GM12891 (cell line): ENCODE measurements around the gene HBG1.

Experiments used
- POLR2A ChIP-seq: IDR thresholded peaks from 2 replicates; pipeline ENCODE4 v1.6.1; 2011; ENCODE audit warnings: low read depth, low read length, control low read depth
- SPI1 ChIP-seq: IDR thresholded peaks from 2 replicates; pipeline ENCODE4 v1.6.1; 2011; ENCODE audit warnings: low read depth, low read length, control low read depth

DNA sequence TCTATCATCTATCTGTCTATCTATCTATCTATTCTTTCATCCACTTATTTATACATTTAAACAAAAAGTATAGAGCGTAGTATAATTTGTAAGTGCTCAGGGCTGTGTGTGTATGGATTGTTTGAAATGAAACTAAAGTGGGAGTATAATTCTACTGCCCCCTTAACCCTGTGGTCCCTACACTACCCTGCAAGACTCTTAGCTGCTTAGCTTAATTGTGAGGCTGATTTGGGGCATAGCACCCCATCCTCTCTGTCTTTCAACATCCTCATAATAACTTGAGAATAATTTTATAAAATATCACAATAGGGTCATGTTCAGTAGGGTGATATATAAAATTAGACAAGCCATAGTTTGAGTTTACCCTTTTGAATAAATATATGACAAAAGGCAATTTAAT, 40.4 kb upstream of the HBG1 start:
- TF ChIP-seq POLR2A (no peak), SPI1 (no peak)
